Measurements from ENCODE around the gene CNTNAP3. TPM values are rescaled to one million over a fixed set of nuclear protein-coding genes. Genes with fewer than 3 reads are reported as not detected.
"Not testable (repeated sequence)": the region's sequence is repeated elsewhere in the genome, so short reads cannot be mapped to it uniquely, and the experiment has no call there.

The CNTNAP3 gene
- total RNA-seq (10 to 100 TPM in 2 of 4 donors, 1 to 10 TPM in 2; 8.2 to 18.8 (median 12.2) TPM), polyA plus RNA-seq (1 to 10 TPM in 1 of 3 donors, under 1 TPM in 2; under 0.01 to 1.4 (median 0.23) TPM)

DNA sequence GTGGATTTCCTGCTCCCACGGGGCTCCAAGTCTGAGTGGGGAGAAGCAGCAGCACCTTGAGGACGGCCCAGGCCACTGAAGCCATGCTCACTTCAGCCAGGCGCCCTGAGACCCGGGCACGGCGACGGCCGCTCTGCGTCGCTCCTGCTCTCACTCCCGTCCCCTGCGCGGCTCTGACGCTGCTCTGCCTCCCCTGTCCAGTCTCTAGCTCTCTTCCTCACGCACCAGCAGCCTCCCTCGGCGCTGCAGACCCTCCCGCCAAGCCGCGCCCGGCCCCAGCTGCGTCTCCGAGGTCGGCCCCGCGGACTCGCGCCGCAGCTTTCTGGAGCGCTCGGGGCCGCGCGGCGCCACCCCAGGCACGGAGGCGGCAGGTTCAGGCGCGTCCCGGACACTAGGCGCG lies at the start of gene CNTNAP3:
Gene CNTNAP3 (minus strand): TSS at position 188 of the 400 bp plus-strand sequence. CDS start 103 bp downstream, at position 85.
- intact Hi-C loops (cut with DNase I); DNase-seq: not testable (repeated sequence)
- WGBS, 2 donors, result 17% methylated on average over 1 of the region's 42 CpGs; no CpG with 5 or more reads in 1 of the 2 donors

DNA sequence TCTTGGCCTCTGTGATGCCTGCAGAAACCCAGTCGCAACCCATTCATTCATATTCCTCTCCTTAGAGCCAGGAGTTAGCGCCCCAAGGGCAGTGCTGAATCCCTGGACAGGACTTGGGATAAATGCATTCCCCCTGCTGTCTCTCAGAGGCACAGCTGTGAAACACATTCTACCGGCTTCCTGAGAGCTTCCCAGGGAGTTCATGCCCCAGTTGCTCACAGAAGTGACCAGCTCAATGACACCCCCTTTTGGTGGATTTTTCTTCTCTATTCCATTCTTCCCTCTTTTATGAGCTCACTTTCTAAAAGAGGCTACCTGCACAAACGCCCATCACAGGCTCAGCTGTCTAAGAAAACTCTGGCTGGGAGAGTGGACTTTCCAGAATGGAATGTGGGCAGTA lies 8.0 kb downstream of the CNTNAP3 start:
- H3K4me3 ChIP-seq; H3K27me3 ChIP-seq; H3K27ac ChIP-seq; H3K36me3 ChIP-seq; H3K4me1 ChIP-seq; H3K9me3 ChIP-seq; DNase-seq; intact Hi-C loops (cut with DNase I): not testable (repeated sequence)
- WGBS, 2 donors, result 40% methylated on average over 1 of the region's 4 CpGs; no CpG with 5 or more reads in 1 of the 2 donors

More for the DNA sequence above, at the start of gene CNTNAP3:
- H3K27ac ChIP-seq, H3K4me1 ChIP-seq, H3K4me3 ChIP-seq, H3K9me3 ChIP-seq, H3K27me3 ChIP-seq, H3K36me3 ChIP-seq: not testable (repeated sequence)

DNA sequence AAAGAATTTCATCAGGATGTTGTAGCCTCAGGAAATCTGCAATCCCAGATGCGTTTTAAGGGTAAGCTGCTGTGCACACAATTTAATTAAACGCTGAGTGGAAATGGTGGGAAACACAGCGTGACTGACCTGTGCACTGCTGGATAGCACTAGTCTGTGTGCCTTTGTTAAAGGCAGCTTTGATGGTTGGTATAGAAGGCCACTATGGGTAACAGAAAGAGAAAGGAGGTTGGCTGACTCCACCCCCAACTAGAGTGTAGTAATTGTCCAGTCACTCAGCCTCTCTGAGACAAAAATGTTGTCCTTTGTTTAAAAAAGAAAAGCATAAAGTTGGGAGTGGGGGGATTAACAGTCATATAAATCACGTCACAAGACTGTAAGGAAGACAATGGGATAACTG lies 45.5 kb downstream of the CNTNAP3 start:
- H3K27ac ChIP-seq; H3K36me3 ChIP-seq; H3K27me3 ChIP-seq; DNase-seq; H3K4me1 ChIP-seq; H3K4me3 ChIP-seq; intact Hi-C loops (cut with DNase I); H3K9me3 ChIP-seq: not testable (repeated sequence)
- no CpG with 5 or more reads among the region's 4 CpGs for WGBS, 2 donors

DNA sequence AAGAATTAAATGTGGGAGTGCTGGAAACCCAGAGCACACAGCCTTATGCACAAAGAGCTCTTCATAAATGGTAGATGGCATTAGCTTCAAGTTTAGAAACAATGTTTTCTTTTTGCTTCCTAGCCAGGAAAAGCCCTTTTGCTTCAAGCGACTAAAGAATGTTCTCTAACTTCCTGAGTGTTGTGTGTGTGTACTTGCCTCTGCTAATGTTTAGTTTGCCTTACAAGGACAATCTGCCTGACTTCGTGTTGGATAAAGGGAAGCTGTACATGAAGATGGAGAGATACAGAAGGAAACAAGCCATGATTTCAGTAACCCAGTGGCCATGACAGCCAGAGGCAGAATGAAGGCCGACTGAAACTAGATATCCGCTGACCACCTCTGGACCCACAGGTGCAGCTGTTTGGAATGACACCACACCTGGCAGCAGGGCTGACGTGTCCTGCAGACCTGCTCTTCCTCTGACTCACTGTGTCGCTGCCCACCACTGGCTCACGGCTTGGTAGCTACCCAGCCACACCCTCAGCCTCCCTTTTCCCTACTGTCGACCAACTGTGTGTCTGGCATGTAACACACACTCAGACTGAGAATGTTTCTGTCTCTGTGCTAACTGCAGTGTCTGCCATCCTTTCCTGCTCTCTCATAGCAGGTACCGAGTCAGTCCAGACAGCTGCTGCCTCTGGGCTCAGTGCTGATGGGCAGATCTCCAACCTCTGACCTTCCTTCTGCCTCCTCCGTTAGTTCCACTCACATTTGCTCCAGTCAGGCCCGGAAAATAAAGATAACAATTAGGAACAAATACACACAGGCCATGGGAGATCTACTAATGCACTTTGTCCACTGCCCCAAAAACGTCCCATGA lies 55.6 kb downstream of the CNTNAP3 start:
- H3K27ac ChIP-seq; H3K4me3 ChIP-seq; DNase-seq; H3K9me3 ChIP-seq; H3K4me1 ChIP-seq; H3K27me3 ChIP-seq; intact Hi-C loops (cut with DNase I); H3K36me3 ChIP-seq: not testable (repeated sequence)
- no CpG with 5 or more reads among the region's 12 CpGs for WGBS, 2 donors

DNA sequence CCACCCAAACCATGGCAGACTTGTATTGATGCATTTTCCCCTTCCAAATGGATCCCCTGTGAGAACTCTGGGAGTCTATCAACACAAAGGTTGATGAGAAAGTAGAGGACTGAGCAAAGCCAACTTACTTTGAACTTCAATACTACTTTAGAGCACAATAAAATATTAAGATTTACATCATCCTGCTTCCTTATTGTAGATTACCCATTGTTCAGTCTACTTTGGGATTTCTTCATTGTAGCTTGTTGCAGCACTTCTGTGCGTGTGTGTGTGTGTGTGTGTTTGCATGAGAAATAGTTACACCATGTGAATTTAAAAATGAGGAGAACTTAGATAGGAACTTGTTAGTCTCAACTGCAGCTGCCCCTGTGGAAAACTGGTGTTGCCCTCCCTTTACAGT lies 72.0 kb downstream of the CNTNAP3 start:
- H3K4me1 ChIP-seq; intact Hi-C loops (cut with DNase I); H3K27ac ChIP-seq; H3K9me3 ChIP-seq; DNase-seq; H3K4me3 ChIP-seq; H3K27me3 ChIP-seq; H3K36me3 ChIP-seq: not testable (repeated sequence)
- WGBS, 2 donors, result no CpG with 5 or more reads among the region's 1 CpG

DNA sequence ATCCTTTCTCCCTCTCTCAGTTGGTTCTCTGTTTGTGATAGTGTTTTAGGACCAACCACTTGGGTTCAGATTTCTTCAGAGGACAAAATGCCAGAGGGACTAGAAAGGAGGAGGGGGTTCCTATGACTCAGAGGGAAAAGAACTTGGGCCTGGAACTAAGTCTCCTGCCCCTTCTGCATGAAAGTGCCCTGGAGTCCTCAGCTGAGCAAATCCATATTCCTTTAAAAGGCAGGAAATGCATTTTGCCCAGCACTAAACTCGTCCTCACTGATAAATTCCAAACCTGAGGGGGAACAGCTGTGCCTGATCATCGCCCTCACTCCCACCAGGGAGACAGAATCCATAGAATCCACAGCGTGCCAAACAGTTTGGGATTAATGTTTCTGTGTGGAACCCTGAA lies 78.2 kb downstream of the CNTNAP3 start:
- H3K27ac ChIP-seq; H3K9me3 ChIP-seq; intact Hi-C loops (cut with DNase I); DNase-seq; H3K4me3 ChIP-seq; H3K27me3 ChIP-seq; H3K36me3 ChIP-seq; H3K4me1 ChIP-seq: not testable (repeated sequence)
- no CpG with 5 or more reads among the region's 3 CpGs for WGBS, 2 donors

DNA sequence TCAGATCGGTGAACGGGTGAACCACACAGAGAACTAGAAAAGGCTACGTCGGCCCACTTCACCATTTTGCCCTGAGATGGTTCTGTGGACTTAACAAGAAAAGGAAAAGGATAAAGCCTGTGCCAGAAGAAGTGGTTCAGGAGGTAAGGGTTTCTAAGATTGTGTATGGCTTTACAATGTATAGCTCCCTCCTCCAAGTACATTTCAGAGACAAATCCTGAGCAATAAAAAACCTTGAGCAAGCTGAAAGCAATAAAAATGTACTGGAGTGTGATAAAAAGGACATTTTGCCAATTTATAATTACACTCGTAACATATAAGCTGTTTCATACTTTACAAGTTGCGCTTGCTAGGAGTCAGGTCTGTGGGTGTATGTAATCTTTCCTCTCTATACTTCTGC lies 81.3 kb downstream of the CNTNAP3 start:
- WGBS, 2 donors, result no CpG with 5 or more reads among the region's 6 CpGs
- H3K27ac ChIP-seq; H3K4me3 ChIP-seq; DNase-seq; H3K4me1 ChIP-seq; H3K36me3 ChIP-seq; intact Hi-C loops (cut with DNase I); H3K9me3 ChIP-seq; H3K27me3 ChIP-seq: not testable (repeated sequence)

DNA sequence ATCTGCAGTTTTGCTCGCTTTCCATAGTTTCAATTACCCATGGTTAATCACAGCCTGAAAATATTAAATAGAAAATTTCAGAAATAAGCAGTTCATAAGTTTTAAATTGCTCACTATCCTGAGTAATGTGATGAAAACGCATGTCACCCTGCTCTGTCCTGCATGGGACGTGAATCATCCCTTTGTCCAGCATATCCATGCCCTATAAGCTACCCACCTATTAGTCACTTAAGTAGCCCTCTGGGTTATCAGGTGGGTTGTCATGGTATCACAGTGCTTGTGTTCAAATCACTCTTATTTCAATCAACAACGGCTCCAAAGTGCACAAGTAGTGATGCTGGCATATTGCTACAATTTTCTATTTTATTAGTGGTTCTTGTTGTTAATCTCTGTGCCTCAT lies 82.1 kb downstream of the CNTNAP3 start:
- H3K4me3 ChIP-seq; H3K27ac ChIP-seq; H3K36me3 ChIP-seq; intact Hi-C loops (cut with DNase I); H3K4me1 ChIP-seq; H3K9me3 ChIP-seq; DNase-seq; H3K27me3 ChIP-seq: not testable (repeated sequence)
- no CpG with 5 or more reads among the region's 4 CpGs for WGBS, 2 donors

DNA sequence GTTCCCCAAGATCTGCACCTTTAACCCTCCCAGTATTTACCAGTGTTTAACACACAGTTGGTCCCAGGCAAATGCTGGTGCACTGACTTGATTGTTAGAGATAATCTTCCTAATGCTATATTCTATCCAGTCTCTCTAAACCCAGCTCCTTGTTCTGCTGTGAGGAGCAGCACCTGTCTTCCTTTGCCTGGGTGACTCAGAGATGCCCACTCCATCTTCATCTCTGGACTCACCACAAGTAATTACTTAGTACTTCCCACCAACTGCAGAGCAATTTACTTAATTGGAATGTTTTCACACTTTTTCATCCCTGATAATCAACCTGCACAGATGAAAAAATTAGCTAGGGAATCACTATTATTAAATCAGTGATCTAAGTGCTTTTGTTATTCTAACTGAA lies 87.6 kb downstream of the CNTNAP3 start:
- intact Hi-C loops (cut with DNase I); H3K27ac ChIP-seq; DNase-seq; H3K27me3 ChIP-seq; H3K4me1 ChIP-seq; H3K9me3 ChIP-seq; H3K4me3 ChIP-seq; H3K36me3 ChIP-seq: not testable (repeated sequence)

DNA sequence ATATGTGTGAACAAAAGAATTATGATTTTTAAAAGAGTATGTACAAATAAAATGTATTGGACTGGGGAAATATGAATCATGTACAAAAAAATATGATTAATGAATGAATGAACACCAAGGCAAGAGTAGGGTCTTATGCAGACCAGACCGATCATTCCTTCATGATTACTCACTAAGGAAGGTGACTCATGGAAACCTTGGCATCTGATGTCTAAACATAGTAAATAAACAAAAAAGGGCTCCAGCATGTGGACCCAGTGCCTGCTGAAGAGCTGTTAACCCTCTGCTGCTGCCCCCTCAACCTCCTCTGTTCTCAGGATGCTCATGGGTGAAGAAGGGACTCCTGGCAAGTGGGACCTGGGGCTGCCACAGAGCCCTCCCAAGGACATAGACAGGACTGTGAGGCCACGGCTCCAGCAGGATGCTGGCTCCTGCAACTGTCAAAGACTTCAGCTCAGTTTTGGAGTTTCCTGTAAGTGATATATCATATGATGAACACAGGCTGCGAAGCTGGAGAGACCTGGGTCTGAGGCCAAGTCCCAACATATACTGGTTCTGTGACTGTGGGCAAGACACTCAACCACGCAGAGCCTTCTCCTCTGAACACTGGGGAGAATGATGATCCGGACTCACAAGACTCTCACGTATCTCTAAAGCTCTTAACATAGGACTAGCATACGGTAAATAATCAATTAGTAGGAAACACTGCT lies 89.8 kb downstream of the CNTNAP3 start:
- intact Hi-C loops (cut with DNase I); H3K4me3 ChIP-seq; DNase-seq; H3K4me1 ChIP-seq; H3K36me3 ChIP-seq; H3K9me3 ChIP-seq; H3K27ac ChIP-seq; H3K27me3 ChIP-seq: not testable (repeated sequence)
- no CpG with 5 or more reads among the region's 7 CpGs for WGBS, 2 donors

DNA sequence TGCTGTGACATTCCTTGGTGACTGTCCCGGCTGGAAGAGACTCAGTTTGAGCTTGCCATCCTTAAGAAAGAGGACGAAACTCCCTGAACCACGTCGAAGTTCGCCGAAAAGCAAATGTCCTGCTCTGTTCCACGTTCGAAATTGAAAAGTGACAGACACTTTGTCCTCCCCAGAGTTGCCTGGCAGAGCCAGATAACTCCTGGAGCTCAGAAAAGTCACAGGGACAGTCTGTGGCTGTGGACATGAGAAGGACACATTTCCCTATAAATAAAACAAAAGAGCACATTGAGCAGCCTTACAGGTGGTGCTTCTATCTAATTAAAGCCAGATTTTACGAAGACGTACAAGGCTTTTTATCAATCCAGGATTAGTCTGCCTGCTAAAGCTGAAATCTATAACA lies 116.6 kb downstream of the CNTNAP3 start:
- H3K9me3 ChIP-seq; H3K4me1 ChIP-seq; DNase-seq; H3K27me3 ChIP-seq; H3K27ac ChIP-seq; H3K4me3 ChIP-seq; intact Hi-C loops (cut with DNase I); H3K36me3 ChIP-seq: not testable (repeated sequence)
- no CpG with 5 or more reads among the region's 10 CpGs for WGBS, 2 donors

DNA sequence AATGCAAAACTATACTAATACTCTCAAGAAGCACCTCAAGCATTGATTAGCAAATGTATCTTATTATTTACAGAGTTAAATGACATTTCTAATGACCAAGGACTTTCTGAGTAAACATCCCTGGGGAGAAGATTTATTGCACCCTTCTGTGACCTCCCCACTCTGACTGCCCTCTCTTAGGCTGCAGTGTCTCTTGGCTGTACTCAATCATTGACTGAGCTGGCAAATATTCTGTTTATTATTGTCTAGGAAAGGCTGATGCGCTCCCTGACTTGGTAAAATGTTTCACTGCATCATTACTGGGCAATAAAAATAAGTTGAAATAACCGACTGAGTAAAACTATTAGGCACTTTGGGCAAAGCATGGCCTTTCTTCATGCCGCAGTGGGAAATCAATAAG lies 130.3 kb downstream of the CNTNAP3 start:
- H3K4me3 ChIP-seq; H3K27ac ChIP-seq; H3K4me1 ChIP-seq; H3K36me3 ChIP-seq; intact Hi-C loops (cut with DNase I); H3K9me3 ChIP-seq; H3K27me3 ChIP-seq; DNase-seq: not testable (repeated sequence)
- no CpG with 5 or more reads among the region's 3 CpGs for whole genome bisulfite sequencing, 2 donors
